Motor neuron (in vitro differentiated cells): ENCODE results near the gene TAS2R40. TPM values are rescaled to one million over a fixed set of nuclear protein-coding genes. Genes with fewer than 3 reads are reported as not detected.
"Not testable (repeated sequence)": the region's sequence is repeated elsewhere in the genome, so short reads cannot be mapped to it uniquely, and the experiment has no call there.

Experiments
- ATAC-seq, 8 experiments: fragments of 200-7000 bp; cut with Tn5 transposase; replicated peaks in 6 of 8; 2 replicates each; pipeline ENCODE4 v1.8.0; 2021; ENCODE audit warnings: mild to moderate bottlenecking in 8 of 8, moderate library complexity in 8 of 8
- H3K27ac ChIP-seq, 2 donors: fragments of 250-450 bp; sonication (Bioruptor Pico); 2 replicates each; pipeline ENCODE4 v1.9.0; 2021; ENCODE audit warnings: antibody characterized with exemption in 2 of 2, mild to moderate bottlenecking in 2 of 2, moderate library complexity in 1 of 2
- H3K4me1 ChIP-seq, 2 donors: fragments of 250-450 bp; sonication (Bioruptor Pico); replicated peaks in 1 of 2; 2 replicates each; pipeline ENCODE4 v1.6.1; 2021; ENCODE audit warnings: antibody characterized with exemption in 2 of 2, mild to moderate bottlenecking in 2 of 2, moderate library complexity in 1 of 2
- H3K4me3 ChIP-seq, 5 donors: fragments of 250-450 bp; sonication (Bioruptor Pico); 2 replicates each; pipeline ENCODE4 v1.9.0; 2021; ENCODE audit warnings: antibody characterized with exemption in 5 of 5, mild to moderate bottlenecking in 5 of 5, moderate library complexity in 4 of 5
- WGBS, 10 experiments: fragments of 450-650 bp; shearing (Covaris generic); methylation state at CpG; one replicate each; pipeline ENCODE4 v1.0.0; 2022; 5-methylcytosine and 5-hydroxymethylcytosine counted together
- in situ Hi-C, 9 experiments: fragments of 400-800 bp; cut with MboI; loops; one replicate each; pipeline ENCODE4 v1.15.0; 2021; ENCODE audit warnings: low sequenced_read_pairs in 9 of 9, low pct_unique_long_range_greater_than_20kb in 2 of 9; ENCODE audit not compliant: unreplicated experiment in 9 of 9
- total RNA-seq, 8 experiments: library from RNA; unstranded; fragments of 300-600 nt; gene quantifications; 2 replicates each; pipeline versions ENCODE4 v1.2.3 to v1.2.4, GENCODE V29; 2022

The TAS2R40 gene
- total RNA-seq, 8 experiments from 2014 or later: 0.27 to 0.76 (median 0.57) TPM; not detected in 4

DNA sequence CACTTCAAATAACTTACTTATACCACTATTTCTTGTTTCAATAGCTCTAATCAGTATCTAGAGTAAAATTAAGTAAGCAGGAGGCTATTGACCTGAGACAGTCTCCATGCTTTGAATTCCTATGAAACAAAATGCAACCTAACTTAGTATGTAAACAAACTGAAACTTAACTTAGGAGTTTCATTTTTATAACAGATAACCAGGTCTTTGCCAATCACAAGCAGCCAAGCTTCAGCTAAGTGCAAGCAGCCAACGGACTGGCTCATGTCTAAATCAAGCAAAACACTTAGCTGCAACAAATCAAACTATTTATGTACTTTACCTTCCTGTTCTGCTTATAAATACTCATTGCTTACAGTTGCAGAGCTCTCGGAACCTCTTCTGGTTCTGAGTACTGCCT is 37.0 kb downstream of the TAS2R40 start:
- in situ Hi-C loops: no loop called here
- H3K4me1 ChIP-seq: peaks cover under 1 to 4% of the 10 kb centered on the region in 2 donors
- no peak overlapping the region for H3K27ac ChIP-seq
- WGBS, 10 experiments: 48 to 100% (median 91%) methylated on average over 1 to 2 of the region's 2 CpGs; no CpG with 5 or more reads in 2 of the 10 experiments
- no peak for ATAC-seq
- no peak overlapping the region for H3K4me3 ChIP-seq

DNA sequence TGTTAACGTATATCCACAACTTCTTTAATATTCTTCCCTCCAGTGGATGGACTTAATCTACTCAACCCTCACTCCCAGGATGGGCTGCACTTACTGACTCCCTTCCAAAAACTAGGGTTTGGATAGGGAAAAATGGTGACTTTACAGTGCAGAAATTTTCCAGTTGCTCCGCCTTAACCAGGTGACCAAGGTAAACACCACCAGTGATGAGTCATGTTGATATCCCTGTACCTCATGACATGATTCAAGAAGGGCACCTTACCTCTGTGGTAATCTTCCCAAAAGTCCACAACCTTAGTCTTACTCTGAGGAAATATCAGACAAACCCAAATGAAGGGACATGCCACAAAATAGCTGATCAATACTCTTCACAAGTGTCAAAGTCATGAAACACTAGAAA is 37.9 kb downstream of the TAS2R40 start:
- 47 to 100% (median 92%) methylated on average over 1 to 2 of the region's 2 CpGs; no CpG with 5 or more reads in 2 of the 10 experiments for WGBS, 10 experiments
- peaks cover 3 to 4% of the 10 kb centered on the region in 2 donors for H3K4me1 ChIP-seq
- no peak overlapping the region for H3K4me3 ChIP-seq
- ATAC-seq: no peak
- in situ Hi-C loops: no loop called here
- H3K27ac ChIP-seq: no peak overlapping the region

DNA sequence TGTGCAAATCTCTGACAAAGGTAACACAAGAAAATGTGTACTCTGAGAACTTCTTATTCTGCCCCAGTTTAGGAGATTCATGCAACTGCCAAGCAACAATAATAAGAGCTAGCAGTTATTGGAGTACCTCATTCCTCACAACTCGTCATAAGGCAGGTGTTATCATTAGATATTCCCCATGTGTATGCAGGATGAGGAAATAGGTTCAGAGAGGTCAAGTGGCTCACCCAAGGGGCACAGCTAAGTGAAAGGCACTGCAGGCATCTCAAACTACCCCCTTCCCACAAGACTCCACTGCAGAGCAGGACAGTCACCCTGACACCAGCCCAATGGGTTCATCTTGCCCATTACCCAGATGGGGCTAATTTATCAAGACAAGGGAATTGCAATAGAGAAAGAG is 40.1 kb downstream of the TAS2R40 start:
- ATAC-seq: no peak
- WGBS, 10 experiments: 29 to 100% (median 71%) methylated on average over 1 of the region's 1 CpG; no CpG with 5 or more reads in 4 of the 10 experiments
- in situ Hi-C loops: no loop called here

DNA sequence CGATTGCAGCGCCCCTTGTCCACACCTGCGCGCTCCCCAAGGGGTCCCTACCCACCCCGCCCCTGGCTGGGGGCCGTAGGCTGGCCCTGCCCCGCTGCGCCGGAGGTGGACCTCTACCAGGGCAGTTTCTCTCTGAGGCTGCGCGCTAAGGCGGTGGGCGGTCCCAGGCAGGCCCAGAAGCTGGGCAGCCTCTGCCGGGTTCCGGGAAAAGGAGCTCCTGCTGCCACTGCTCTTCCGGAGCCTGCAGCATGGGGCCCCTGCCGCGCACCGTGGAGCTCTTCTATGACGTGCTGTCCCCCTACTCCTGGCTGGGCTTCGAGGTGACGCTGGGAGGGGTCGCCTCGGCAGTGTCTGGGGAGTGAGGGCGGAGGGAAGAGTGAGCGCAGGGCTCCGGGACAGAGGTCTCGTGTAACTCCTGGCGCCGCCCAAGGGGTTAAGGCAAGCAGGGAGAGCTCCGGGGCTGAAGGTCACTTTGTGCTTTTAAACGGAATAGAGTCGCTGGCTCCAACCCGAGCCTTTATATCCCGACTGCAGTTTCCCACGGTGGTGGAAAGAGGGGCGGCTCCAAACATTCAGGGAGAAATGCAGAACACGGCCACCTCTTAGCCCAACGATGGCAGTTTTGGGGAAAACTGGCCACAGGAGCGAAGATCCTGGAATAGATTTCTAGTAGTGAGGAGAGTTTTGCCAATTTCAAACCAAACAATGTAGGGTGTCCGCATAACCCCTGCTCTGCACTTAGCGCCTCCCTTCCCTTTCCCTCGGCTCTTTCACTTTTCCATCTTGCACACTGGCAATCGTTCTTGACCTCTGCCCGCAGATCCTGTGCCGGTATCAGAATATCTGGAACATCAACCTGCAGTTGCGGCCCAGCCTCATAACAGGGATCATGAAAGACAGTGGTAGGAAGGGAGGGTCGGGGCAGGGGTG is 41.7 kb downstream of the TAS2R40 start, which contains the start of gene GSTK1:
TSS of gene GSTK1 (plus strand) at position 176 of the 930 bp plus-strand sequence. CDS start at position 249, 73 bp downstream.
- ATAC-seq: peak; percentile 97 to 99 (median 98)
- Histone ChIP-seq H3K27ac (peak within 1 kb of the TSS in 1 of 2 donors; percentile 32), H3K4me3 (peak within 1 kb of the TSS; percentile 41 to 75 (median 46)), H3K4me1 (peaks cover 3 to 4% of the 10 kb centered on the region in 2 donors)
- 0 to 40% (median 10%) methylated on average over 1 to 13 of the region's 48 CpGs; no CpG with 5 or more reads in 2 of the 10 experiments for WGBS, 10 experiments
- in situ Hi-C loops: no loop called here

More for the DNA sequence above, 40.1 kb downstream of the TAS2R40 start:
- Histone ChIP-seq H3K4me3 (no peak overlapping the region), H3K4me1 (peaks cover 3 to 4% of the 10 kb centered on the region in 2 donors), H3K27ac (no peak overlapping the region)

DNA sequence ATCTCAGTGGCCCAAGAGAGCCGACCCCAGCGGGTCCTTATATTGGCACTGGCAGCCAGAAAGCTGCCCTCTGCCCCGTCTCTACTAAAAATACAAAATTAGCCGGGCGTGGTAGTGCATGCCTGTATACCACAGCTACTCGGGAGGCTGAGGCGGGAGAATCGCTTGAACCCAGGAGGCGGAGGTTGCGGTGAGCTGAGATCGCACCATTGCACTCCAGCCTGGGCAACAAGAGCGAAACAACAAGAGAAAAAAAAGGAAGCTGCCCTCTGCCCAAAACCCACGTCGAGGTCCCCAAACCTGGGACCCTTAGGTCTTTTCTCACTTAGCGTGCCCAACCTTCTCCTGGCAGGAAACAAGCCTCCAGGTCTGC is 42.3 kb downstream of the TAS2R40 start:
- H3K4me1 ChIP-seq, H3K27ac ChIP-seq, in situ Hi-C loops, ATAC-seq: not testable (repeated sequence)
- WGBS, 10 experiments: 47 to 100% (median 100%) methylated on average over 1 to 12 of the region's 15 CpGs; no CpG with 5 or more reads in 4 of the 10 experiments
- peak overlapping the region in 2 of 5 donors; percentile 41 to 75 for H3K4me3 ChIP-seq

DNA sequence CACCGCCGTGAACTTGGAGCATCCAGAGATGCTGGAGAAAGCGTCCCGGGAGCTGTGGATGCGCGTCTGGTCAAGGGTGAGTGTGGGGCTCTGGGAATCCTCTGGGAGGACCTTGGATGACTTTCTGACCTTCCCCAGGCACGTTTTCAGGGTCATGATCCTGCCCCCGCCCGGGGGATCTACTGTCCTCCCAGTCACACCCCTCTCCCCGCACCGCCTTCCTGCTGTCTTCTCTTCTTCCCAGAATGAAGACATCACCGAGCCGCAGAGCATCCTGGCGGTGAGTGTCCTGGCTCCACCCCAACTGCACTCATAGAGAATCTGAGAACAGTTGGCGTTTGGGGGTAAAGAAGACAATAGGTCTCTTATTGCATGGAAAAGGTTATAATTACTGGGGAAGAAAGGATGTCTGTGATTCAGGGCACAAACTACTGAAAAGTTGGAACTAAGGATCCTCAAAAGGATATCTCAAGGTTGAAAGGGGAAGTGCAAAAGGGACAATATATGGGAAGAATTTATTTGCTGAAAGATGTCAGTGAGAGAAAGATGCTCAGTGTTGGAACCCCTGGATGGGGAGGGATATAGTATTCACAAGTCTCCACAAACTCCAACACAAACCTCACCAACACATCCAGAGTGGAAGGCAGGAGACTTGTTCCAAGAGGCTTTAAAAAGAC is 43.3 kb downstream of the TAS2R40 start:
- in situ Hi-C loops: no loop called here
- WGBS, 10 experiments: 50 to 100% (median 92%) methylated on average over 1 to 4 of the region's 15 CpGs; no CpG with 5 or more reads in 3 of the 10 experiments

DNA sequence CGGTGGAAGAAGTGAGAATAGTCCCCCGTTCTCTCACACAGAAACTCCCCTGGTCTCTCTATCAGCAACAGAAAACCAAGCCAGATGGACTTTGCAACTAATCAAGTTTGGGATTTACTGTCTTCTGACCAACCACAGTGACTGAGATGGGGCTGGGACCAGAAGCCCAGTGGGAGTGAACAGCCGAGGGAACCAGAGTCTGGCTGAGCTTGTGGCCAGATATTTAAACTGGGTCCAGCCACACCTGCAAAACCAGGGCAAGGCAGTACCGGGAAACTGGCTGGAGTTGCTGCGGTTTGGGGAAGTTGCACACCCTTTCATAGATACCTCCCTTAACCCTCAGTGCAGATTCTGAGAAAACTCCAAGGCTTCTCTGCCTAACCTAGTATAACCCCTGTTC is 47.4 kb downstream of the TAS2R40 start:
- Histone ChIP-seq H3K4me3 (no peak overlapping the region), H3K4me1 (no peaks in the 10 kb centered on the region), H3K27ac (no peak overlapping the region)
- WGBS, 10 experiments: 92 to 100% (median 100%) methylated on average over 1 to 4 of the region's 5 CpGs; no CpG with 5 or more reads in 4 of the 10 experiments
- in situ Hi-C loops: no loop called here
- no peak for ATAC-seq

More for the DNA sequence above, 43.3 kb downstream of the TAS2R40 start:
- no peak overlapping the region for H3K27ac ChIP-seq
- ATAC-seq: no peak
- peaks cover 3 to 4% of the 10 kb centered on the region in 2 donors for H3K4me1 ChIP-seq
- no peak overlapping the region for H3K4me3 ChIP-seq

DNA sequence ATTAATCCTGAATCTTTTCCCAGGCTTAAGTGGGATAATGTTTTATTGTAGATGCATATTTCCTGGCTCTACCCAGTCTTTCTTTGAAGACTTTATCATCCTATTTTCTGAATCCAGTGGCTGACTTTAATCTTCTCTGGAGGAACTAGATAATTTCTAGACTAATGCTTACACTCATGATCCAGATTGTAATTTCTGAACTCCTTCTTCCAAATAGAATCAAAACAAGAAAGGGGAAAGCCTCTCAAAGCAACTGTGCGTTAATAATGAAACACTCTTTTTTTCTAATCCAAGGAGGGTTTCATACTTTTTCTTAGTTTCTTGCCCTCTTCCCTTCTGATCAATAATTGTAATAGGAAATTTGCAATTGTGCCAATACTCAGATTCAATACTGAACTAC is 49.4 kb downstream of the TAS2R40 start:
- in situ Hi-C loops: no loop called here
- WGBS, 10 experiments: 75 to 100% (median 100%) methylated on average over 1 of the region's 1 CpG
- Histone ChIP-seq H3K4me1 (no peaks in the 10 kb centered on the region), H3K27ac (no peak overlapping the region), H3K4me3 (no peak overlapping the region)
- ATAC-seq: no peak

Other genes starting within 250 kb of the TAS2R40 start
- gene OR9A2, start 194.9 kb upstream of the TAS2R40 start, total RNA-seq: 1 to 10 TPM in 1 of 8 experiments, under 1 TPM in 2, not detected in 5; 0.27 to 1.5 (median 0.41) TPM
- gene OR6V1, start 169.7 kb upstream of the TAS2R40 start, total RNA-seq: under 1 TPM in 3 of 8 experiments, not detected in 5; 0.27 to 0.85 (median 0.29) TPM
- gene PIP, start 90.0 kb upstream of the TAS2R40 start, total RNA-seq: not detected
- under 1 TPM in 5 of 8 experiments, not detected in 3; 0.28 to 0.45 (median 0.33) TPM for gene TAS2R39, start 38.6 kb upstream of the TAS2R40 start, total RNA-seq
- 100 to 1,000 TPM in 2 of 8 experiments, 10 to 100 TPM in 6; 18.0 to 189 (median 46.9) TPM for gene GSTK1, start 41.4 kb downstream of the TAS2R40 start, total RNA-seq
- 1 to 10 TPM in 7 of 8 experiments, under 1 TPM in 1; 0.51 to 4.5 (median 1.8) TPM for gene TMEM139, start 62.9 kb downstream of the TAS2R40 start, total RNA-seq
- gene CASP2, start 66.3 kb downstream of the TAS2R40 start, total RNA-seq: 10 to 100 TPM; 10.5 to 26.0 (median 14.1) TPM
- gene CLCN1, start 94.1 kb downstream of the TAS2R40 start, total RNA-seq: under 1 TPM in 6 of 8 experiments, not detected in 2; 0.07 to 0.28 (median 0.15) TPM
- 10 to 100 TPM in 5 of 8 experiments, 1 to 10 TPM in 2, under 1 TPM in 1; 0.22 to 49.1 (median 34.2) TPM for gene FAM131B, start 140.7 kb downstream of the TAS2R40 start, total RNA-seq
- gene ZYX, start 159.3 kb downstream of the TAS2R40 start, total RNA-seq: 100 to 1,000 TPM in 2 of 8 experiments, 10 to 100 TPM in 6; 15.5 to 110 (median 49.1) TPM
- gene EPHA1, start 186.8 kb downstream of the TAS2R40 start, total RNA-seq: 1 to 10 TPM in 4 of 8 experiments, under 1 TPM in 4; 0.65 to 6.2 (median 0.98) TPM
- gene TAS2R60, start 221.4 kb downstream of the TAS2R40 start, total RNA-seq: not detected